Omental fat pad (tissue), 4 donors: Measurements from ENCODE around the gene NCAPD2. TPM values are rescaled to one million over a fixed set of nuclear protein-coding genes. Genes with fewer than 3 reads are reported as not detected.

ENCODE experiments used
- ATAC-seq: fragments of 150-250 bp; one replicate; pipeline ENCODE4 v1.9.1; 2016; ENCODE audit warnings: mild to moderate bottlenecking, moderate library complexity; ENCODE audit not compliant: low FRiP score
- DNase-seq: peaks from one replicate; pipeline ENCODE4 v3.0.0-alpha.2; 2019; ENCODE audit warnings: low spot score
- total RNA-seq, 4 donors: library from RNA; depleted of rRNA; stranded (reverse); fragments of >200 nt; gene quantifications; one replicate each; pipeline ENCODE4 v1.1.0, GENCODE V29; 2016
- TF ChIP-seq, protein P1 (sequence below), 3 donors: fragments of 450-650 bp; IDR thresholded peaks; one replicate each; pipeline ENCODE4 v1.5.1; 2016 to 2017; ENCODE audit warnings: antibody characterized with exemption in 3 of 3, mild to moderate bottlenecking in 3 of 3, moderate library complexity in 2 of 3

Gene NCAPD2
- total RNA-seq, 4 donors from 2014 or later = 10.6 to 36.3 (median 20.7) TPM

DNA sequence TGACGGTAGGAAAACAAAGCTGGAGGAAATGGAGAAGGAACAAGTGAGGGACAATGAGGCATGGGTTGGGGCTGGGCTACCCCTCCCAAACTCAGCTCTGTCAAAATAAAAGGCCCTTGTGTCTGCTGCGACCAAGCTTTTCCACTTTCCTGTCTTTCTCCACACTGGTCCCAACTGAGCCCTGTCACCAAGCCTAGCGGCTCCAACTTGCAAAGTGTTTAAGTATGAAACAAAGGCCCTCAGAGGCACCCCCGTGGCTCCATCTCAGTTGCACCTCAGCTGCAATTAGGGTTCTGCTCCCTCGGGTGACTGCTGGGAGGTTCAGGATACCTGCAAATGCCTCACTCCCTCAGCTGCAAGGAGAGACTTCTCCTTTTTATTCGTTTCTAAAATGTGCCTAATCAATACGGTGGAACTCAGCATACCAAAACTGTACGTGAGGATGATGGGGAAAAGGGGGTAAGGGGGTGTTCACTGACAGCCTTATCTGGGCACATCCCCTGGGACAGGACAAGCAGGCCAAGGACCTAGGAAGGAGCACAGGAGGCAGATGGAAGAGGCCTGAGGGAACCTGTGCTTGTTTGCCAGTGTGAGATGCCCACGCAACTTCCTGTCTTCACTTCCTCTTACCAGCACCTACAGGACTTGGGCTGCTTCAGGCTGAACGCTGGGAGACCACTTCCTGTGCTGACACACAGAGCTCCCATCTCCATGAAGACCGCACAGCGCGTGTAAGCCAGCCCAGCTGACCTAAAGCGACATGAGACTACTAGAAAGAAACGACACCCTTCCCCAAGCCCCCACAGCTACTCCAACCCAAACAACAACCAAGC, 32.3 kb upstream of the NCAPD2 start:
- TF ChIP-seq, protein P1, sequence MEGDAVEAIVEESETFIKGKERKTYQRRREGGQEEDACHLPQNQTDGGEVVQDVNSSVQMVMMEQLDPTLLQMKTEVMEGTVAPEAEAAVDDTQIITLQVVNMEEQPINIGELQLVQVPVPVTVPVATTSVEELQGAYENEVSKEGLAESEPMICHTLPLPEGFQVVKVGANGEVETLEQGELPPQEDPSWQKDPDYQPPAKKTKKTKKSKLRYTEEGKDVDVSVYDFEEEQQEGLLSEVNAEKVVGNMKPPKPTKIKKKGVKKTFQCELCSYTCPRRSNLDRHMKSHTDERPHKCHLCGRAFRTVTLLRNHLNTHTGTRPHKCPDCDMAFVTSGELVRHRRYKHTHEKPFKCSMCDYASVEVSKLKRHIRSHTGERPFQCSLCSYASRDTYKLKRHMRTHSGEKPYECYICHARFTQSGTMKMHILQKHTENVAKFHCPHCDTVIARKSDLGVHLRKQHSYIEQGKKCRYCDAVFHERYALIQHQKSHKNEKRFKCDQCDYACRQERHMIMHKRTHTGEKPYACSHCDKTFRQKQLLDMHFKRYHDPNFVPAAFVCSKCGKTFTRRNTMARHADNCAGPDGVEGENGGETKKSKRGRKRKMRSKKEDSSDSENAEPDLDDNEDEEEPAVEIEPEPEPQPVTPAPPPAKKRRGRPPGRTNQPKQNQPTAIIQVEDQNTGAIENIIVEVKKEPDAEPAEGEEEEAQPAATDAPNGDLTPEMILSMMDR (IDR thresholded peaks at IDR 0.05) = no peak
- ATAC-seq (no peak), DNase-seq (no peak)

DNA sequence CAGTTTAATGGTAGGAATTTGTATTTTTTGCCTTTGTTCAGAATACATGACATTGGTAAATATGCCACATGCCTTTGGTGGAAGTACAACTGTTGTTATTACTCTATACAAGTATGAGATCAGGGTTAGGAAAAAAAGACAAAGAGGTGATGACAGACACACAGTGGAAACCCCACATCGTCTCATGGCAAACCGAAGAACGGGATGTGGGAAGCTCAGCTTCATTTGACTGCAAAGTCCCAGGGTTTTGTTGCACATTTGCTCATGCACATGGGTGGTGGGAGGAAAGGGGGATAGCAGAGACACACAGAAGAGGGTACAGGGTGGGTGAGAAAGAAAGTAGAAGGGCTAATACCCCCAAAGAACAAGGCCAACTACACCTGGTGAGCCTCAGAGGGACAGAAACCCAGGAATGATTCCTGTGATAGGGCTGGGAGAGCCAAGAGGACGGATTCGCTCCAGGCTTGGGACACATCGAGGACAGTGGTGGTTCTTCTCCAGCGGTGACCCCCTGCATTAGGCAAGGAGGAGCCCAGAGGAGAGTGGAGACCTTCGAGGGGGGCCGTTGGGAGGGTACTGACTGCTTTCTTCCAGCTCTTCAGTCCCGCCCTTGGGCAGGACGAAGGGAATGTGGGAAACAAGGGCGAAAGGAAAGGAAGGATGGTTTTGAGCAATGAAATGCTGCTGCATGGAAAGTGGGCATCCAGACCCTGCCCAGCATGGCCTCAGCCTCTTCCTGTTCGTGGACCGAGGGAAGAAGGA, 31.5 kb upstream of the NCAPD2 start:
- no peak for DNase-seq
- no peak for ATAC-seq
- TF ChIP-seq, protein P1 (IDR thresholded peaks at IDR 0.05) = no peak

DNA sequence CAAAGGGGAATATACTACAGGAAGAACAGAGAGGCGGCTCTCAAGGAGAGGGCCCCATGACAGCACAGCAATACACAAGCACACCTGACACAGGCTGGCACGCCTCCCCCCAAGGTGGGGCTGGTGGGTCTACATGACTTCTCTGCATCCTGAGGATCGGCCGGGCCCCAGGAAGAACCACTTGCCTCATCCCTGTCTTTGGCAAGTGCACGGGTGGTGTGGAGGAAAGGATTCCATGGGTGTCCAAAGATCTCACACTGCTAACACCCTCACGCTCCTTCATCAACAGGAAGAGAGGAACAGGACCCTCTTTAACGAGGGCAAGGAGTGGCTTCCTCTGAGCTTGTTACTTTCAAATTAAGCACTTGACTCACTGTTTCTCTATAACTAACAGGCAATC, 30.7 kb upstream of the NCAPD2 start:
- TF ChIP-seq, protein P1 (IDR thresholded peaks at IDR 0.05) = no peak
- no peak for DNase-seq
- ATAC-seq = no peak

DNA sequence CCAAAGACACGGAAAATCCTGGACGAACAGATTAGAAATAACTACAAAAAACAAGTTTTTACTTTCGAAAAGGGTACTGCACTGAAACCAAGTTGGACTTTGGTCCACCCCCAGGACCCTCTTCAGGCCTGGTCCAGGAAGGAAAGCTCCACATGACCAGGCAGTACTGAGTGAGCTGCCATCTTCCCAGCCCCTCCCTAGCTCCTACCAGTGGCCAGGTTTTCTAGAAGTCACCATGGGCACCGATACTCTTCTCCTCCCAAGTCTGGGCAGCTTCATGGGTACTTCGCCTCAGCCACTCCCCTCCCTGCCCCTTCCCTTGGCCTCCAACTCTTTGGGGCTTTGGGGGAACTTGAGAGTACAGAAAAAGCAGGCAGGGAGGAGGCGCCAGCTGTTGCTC, 30.0 kb upstream of the NCAPD2 start:
- ATAC-seq (no peak), DNase-seq (no peak)
- TF ChIP-seq, protein P1 (IDR thresholded peaks at IDR 0.05) = no peak

DNA sequence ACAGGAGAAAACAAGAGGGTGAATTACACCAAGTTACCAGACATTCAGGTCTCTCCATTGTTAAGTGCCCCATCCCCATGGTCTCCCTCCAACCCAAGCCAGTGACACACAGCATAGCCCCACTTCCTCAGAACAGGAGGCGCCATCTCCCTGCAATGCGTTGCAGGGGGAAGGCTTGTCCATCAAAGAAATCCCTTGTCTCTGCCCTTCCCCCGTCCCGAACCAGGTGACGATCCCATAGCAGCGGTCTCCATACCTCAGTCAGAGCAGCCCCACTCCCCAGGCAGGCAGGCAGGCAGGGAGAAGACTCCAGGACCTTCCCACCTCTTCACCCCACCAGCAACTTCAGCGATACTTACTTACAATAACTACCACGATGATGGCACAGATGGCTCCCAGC, 29.4 kb upstream of the NCAPD2 start:
- ATAC-seq (no peak), DNase-seq (no peak)
- TF ChIP-seq, protein P1 (IDR thresholded peaks at IDR 0.05) = no peak

DNA sequence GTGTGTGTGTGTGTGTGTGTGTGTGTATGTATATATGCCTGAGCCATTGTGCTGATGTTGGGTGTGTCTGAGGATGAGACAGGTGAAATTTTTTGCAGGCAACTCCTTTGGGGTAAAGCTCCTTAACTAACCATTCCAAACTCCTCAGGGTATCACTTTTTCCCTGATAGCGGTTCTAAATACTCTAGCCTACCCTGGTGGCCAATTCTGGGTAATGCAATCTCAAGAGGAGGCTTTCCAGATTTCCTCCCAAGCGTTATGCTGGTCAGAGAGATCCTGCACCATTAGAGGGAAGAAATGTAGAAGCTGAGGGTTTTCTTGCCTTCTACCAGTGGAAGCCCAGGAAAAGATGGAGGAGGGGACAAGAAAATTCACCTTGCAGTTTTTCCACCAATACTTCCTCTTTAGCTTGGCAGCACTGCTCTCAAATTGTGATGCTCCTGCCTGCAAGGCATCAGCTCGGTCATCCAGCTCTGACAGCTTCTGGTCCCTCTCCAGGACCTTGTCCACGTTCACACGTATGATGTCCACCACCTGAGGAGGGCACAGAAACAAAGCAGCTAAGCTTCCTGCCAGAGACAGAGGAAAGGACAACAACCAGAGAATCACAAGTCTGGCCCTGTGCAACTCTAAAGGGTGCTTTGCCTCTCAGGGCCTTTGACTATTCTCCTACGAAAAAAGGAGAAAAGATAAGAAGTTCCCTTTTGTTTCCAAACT, 28.3 kb upstream of the NCAPD2 start:
- peak; percentile 55 for ATAC-seq
- DNase-seq = no peak
- TF ChIP-seq, protein P1 (IDR thresholded peaks at IDR 0.05) = peak in 2 of 3 donors; percentile 71 to 81
